Left ventricle myocardium superior (tissue), 1 donor: Measurements from ENCODE around the gene MYO1H. TPM values are rescaled to one million over a fixed set of nuclear protein-coding genes. Genes with fewer than 3 reads are reported as not detected.
A peak's percentile ranks its signal among the peaks of the same experiment; 100 is the strongest.

Experiments used
- ATAC-seq: fragments of 200-7000 bp; cut with Tn5 transposase; one replicate; pipeline ENCODE4 v1.9.1; 2020; ENCODE audit warnings: mild to moderate bottlenecking, moderate library complexity
- DNase-seq: peaks from one replicate; pipeline ENCODE4 v3.0.0-alpha.2; 2020
- intact Hi-C: fragments of 100-400 bp; cut with micrococcal nuclease; formaldehyde crosslinking; loops from one replicate; pipeline ENCODE4 v1.11.0; 2022
- total RNA-seq: library from RNA; stranded (reverse); fragmentation: NEBNext Ultra II Directional; extraction: Animal tissue kit (Norgen Biotek cat#: 25700); gene quantifications from one replicate; pipeline ENCODE4 v1.2.1, GENCODE V29; 2021
- donor health status: DM: no; HTN: yes; CAD: no; lungs with severe emphysema.

The MYO1H gene
- total RNA-seq, 1 donor from 2014 or later: 0.52 TPM

DNA sequence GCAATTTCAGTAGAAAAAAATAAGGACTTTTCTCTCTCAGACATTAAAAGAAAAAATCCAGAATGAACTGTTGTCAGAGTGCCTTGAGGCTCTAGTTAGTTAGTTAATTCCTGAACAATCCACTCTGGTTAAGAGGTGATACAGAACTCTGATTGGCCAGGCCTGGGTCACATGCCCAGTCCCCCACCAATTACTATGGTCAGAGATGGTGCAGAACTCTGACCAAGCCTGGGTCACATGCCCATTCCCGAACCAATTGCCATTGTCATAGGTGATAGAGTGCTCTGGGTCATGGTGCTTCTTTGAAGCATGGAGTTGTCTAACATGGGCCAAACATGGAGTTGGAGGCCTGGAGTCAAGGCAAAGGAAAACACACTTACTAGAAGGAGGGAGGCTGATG is 11.1 kb upstream of the MYO1H start:
- ATAC-seq: no peak
- no peak for DNase-seq
- intact Hi-C loops: no loop called here

GRCh38 chr12:109343677-109344076 is 4.0 kb upstream of the MYO1H start:
- DNase-seq (no peak), ATAC-seq (no peak)
- intact Hi-C loops: no loop called here

GRCh38 chr12:109345428-109345827 is 2.3 kb upstream of the MYO1H start:
- ATAC-seq (no peak), DNase-seq (no peak)
- intact Hi-C loops: no loop called here

- ATAC-seq (no peak), DNase-seq (no peak)
- intact Hi-C loops: no loop called here
These were observed 780 bp upstream of the MYO1H start for GRCh38 chr12:109346920-109347319.

- no peak for ATAC-seq
- intact Hi-C loops: no loop called here
- DNase-seq: no peak
These were observed 4.5 kb downstream of the MYO1H start for GRCh38 chr12:109352184-109352583.

- ATAC-seq (no peak), DNase-seq (no peak)
- intact Hi-C loops: no loop called here
These were observed 8.9 kb downstream of the MYO1H start for GRCh38 chr12:109356577-109356976.

GRCh38 chr12:109357032-109357431 is 9.3 kb downstream of the MYO1H start:
- peak; percentile 79 for ATAC-seq
- intact Hi-C loops: no loop called here

DNA sequence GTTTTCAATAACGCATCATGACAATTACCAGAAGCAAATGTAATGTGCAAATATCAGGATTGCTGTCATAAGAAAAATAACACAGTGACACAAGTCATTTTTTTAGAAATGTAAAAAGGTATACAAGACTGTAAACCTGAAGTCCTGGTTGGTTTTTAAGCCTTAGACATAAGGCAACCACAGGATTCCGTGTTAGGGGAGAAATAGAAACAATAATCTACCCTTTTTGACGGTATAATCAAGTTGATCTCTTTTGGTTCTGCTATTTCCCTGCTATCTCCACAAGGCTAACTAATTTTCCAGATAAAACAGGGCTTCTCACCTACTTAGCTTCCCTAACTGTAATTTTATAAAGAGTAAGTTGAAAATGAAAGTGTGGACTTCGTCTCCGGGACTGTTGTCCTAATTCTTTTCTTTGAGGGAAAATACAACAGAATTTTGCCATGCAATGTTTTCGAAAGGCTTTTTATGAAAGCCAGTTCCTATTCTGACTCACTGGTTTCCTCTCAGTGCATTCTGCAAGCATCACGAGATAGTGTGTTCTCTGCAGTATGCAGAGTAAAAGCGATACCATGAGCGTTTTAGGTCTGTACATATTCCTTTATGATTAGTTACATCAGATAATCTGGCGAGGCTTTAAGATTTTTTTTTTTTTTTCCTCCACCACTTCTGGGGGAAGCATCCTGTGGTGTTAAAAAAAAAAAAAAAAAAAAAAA is 10.6 kb downstream of the MYO1H start:
- ATAC-seq: no peak
- intact Hi-C loops: no loop called here

More at GRCh38 chr12:109357032-109357431, 9.3 kb downstream of the MYO1H start:
- no peak for DNase-seq

DNA sequence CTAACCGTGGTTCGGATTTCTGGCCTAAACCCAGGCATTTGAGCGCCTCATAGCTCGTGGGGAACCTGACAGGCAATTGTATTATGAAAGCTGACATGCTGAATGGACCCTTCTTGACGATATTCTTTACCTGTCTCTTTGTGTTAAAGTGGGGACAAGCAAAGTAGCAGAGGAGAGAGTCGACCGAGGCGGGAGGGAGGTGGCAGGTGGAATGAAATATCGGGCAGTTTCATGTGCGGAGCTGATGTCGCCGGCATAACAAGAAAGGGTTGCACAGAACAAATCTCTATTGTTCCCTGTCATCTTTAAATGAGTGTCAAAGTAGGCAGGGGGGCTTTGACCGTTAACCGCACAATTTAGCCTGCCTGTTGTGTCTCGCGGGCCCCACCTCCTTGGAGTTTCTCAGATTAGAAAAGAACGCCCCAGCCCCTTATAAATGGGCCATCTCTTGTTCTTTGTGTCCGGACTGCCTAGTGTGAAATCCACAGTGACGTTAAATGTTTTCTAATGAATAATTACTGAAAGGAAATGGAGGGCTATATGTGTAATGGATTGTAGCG is 11.5 kb downstream of the MYO1H start:
- DNase-seq (no peak), ATAC-seq (no peak)
- intact Hi-C loops: no loop called here

More for the DNA sequence above, 10.6 kb downstream of the MYO1H start:
- no peak for DNase-seq

DNA sequence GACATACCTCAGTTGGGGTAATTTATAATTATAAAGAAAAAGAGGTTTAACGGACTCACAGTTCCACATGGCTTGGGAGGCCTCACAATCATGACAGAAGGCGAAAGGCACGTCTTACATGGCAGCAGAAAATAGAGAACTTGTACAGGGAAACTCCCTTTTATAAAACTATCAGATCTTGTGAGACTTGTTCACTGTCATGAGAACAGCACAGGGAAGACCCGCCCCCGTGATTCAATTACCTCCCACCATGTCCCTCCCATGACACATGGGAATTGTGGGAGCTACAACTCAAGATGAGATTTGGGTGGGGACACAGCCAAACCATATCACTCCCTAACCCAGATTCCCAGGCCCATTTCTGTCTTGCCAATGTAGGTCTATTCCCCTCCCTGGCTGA is 22.1 kb downstream of the MYO1H start:
- ATAC-seq (no peak), DNase-seq (no peak)
- intact Hi-C loops: no loop called here

DNA sequence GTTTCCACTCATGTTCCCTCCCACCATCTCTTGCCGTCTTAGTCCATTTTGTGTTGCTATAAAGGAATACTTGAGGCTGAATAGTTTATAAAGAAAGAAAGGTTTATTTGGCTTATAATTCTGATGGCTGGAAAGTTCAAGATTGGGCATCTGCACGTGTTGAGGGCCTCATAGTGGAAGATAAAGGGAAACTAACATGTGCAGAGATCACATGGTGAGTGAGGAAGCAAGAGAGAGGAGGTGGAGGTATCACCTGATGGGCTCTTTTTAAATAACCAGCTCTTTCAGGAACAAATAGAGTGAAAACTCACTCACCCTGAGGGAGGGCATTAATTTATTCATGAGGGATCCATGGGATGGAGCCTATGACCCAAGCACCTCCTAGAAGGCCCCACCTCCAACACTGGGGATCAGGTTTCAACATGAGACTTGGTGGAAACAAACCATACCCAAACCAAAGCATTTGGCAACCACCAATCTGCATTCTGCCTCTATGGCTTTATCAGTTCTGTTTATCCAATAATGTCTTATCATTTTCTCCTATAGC is 29.5 kb downstream of the MYO1H start:
- ATAC-seq: no peak
- no peak for DNase-seq
- intact Hi-C loops: no loop called here

GRCh38 chr12:109378569-109378968 is 30.9 kb downstream of the MYO1H start:
- intact Hi-C loops: no loop called here
- DNase-seq: no peak
- ATAC-seq: no peak

DNA sequence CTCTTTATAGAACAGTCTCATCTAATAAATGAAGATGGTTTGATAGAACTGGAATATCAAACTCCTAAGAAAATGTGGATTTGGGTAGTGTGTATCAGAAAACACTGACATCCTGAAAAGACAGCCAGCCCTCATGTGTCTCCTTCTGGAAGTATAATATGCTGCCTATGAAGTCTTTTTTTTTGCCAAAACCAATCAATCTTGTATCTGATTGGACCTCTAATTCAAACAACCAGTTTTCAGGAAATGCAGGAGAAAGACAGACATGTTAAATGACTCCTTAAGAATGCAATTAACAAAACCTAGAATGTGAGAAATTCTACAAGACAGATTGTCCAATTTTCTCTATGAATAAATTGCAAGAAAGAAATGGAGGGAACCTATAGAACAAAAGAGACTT is 34.3 kb downstream of the MYO1H start:
- intact Hi-C loops: no loop called here
- ATAC-seq (no peak), DNase-seq (no peak)

DNA sequence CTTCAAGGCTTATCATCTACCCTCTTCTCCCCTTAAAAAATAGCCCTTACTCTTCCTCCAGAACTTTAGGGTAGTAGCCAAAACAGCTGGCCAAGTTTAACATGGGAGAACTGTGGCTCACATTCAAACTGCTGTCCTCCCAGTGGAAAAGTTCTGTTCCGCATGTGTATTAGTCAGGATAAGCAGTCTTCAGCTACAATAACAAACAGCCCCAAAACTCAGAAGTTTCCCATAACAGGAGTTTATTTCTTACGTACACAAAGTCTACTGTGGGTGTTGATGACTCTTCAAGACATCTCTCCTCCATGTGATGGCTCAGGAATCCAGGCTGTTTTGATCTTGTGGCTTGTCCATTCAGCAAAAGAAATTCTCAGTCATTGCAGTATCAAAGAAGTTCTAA is 35.5 kb downstream of the MYO1H start:
- intact Hi-C loops: no loop called here
- no peak for ATAC-seq
- no peak for DNase-seq

GRCh38 chr12:109385339-109386058 is 37.8 kb downstream of the MYO1H start:
- peak; percentile 80 for ATAC-seq
- intact Hi-C loops: loop anchor here (5.0 kb wide), 1 partner anchor 123 kb away; no protein-coding TSS in a partner anchor
- DNase-seq: no peak

DNA sequence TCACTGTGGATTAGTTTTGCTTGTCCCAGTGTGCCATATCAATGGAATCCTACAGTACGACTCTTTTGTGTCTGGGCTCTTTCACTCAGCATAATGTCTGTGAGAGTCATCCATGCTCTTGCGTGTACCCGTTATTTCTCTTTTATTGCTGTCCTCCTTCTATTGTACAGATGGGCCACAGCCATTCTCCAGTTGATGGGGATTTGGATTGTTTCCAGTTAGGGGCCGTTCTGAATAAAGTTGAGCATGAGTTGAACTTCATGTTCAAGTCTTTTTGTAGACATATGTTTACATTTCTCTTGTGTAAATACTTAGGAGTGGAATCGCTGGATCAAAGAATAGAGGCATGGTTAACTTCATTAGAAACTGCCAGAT is 38.3 kb downstream of the MYO1H start:
- intact Hi-C loops: loop anchor here (5.0 kb wide), 1 partner anchor 124 kb away; no protein-coding TSS in a partner anchor
- DNase-seq (no peak), ATAC-seq (no peak)

DNA sequence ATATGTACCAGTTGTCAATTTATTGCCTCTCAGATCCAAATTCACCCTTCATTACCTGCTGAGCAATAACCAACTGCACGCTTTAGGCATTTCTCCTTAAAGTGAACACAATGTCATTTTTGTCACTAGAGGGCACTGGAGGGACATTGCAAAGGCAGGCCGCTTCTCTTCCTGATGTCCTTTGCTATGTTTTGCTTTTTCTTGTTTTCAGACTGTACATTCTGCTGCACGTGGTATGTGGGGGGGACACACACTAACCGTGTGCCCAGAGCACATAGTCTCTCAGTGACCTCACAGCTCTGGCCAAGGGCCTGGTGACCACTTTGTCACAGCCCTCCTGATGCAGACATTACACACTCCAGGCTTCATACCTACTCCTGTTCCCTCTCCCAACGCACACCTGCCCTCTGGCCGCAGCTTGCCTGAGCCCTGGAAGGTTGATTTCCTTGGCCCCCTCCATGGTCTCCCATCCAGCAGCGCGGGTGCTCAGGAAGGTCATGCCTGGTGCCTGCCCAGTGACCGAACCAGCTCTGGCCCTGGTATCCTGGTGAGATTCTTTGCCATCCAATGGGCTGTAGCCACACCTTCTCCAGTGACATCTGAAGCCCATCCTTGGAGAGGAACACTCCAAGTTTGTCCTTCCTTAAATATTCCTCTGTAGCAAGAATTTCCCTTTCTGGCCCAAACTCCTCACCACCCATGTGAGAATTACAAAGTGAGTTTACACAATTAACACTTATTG is 39.9 kb downstream of the MYO1H start:
- intact Hi-C loops: loop anchor here (5.0 kb wide), 1 partner anchor 125 kb away; no protein-coding TSS in a partner anchor
- DNase-seq: no peak
- ATAC-seq: peak; percentile 15

GRCh38 chr12:109388167-109388563 is 40.5 kb downstream of the MYO1H start:
- no peak for DNase-seq
- ATAC-seq: no peak
- intact Hi-C loops: loop anchor here (5.0 kb wide), 1 partner anchor 126 kb away; no protein-coding TSS in a partner anchor

DNA sequence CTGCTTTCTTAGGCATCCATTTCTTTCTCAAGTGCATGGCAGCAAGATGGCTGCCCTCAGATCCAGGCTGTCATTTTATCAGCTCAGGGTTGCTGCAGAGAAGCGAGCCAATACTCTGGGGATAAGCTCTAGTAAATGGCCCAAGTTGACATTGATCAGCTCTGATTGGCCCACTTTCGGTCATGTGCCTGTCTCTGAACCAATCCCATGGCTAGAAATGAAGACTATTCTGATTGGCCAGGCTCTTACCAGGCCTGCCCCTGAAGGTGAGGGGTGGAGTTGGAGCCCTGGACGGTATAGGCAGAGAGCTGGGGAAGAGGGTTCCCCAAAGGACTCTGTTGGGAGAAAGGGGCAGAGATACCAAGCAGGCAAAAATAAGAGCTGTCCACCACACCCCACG is 41.4 kb downstream of the MYO1H start:
- DNase-seq: no peak
- no peak for ATAC-seq
- intact Hi-C loops: loop anchor here (5.0 kb wide), 1 partner anchor 127 kb away; no protein-coding TSS in a partner anchor
